Activated T-cell treated with anti-CD3 and anti-CD28 coated beads, Interleukin-2, amount 50 U/mL, for 24 hours (primary cell): ENCODE data around the gene TNFRSF18.

Source experiments
- DNase-seq: peaks from one replicate; pipeline ENCODE4 v3.0.0-alpha.2; 2020
- H3K27ac Mint-ChIP-seq: 2 replicates; pipeline ENCODE4 v1.8.0; 2020; ENCODE audit warnings: mild to moderate bottlenecking, mixed read lengths
- H3K27me3 Mint-ChIP-seq: 2 replicates; pipeline ENCODE4 v1.8.0; 2020; ENCODE audit warnings: mixed read lengths
- H3K36me3 Mint-ChIP-seq: 2 replicates; pipeline ENCODE4 v1.8.0; 2020; ENCODE audit warnings: low read depth, mixed read lengths
- H3K4me1 Mint-ChIP-seq: 2 replicates; pipeline ENCODE4 v1.8.0; 2020; ENCODE audit warnings: low read depth, mixed read lengths
- H3K4me3 Mint-ChIP-seq: 2 replicates; pipeline ENCODE4 v1.8.0; 2020; ENCODE audit warnings: mild to moderate bottlenecking, moderate library complexity, mixed read lengths
- H3K9me3 Mint-ChIP-seq: 2 replicates; pipeline ENCODE4 v1.8.0; 2020; ENCODE audit warnings: mixed read lengths

Gene TNFRSF18

DNA sequence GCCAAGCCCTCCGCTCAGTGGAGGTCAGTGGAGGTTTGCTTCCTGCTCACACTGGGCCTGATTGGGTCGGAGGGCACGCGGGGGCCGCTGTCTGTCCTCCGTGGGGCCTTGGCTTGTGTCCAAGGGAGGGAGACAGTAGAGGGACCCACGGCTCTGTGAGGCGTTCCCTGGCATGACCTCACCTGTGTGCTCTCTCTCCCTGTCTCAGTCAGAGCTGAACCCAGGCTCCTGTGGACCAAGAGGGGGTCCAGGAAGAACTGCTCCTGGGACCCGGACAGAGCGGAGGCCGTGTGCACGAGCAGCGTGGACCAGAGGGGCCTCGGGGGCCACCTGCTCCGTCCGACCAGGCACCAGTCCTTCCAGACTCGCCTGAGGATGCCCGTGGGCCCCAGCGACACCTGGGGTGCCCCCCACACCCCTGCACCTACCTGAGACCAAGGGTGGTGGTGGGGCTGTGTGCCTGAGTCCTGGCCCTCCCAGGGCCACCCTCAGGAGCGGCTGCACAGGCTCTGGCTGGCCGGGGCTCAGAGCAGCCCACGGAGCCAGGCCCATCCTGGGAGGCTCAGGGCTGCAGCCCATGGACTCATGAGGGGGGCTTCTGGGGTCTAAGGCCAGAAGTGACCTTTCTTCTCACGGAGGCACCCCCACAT, 46.0 kb downstream of the TNFRSF18 start:
- H3K27ac Mint-ChIP-seq = no peak overlapping the region
- no peaks in the 10 kb centered on the region for H3K4me1 Mint-ChIP-seq
- H3K36me3 Mint-ChIP-seq = no peaks in the 10 kb centered on the region
- H3K27me3 Mint-ChIP-seq = no peaks in the 10 kb centered on the region
- no peak for DNase-seq
- H3K4me3 Mint-ChIP-seq = no peak overlapping the region
- H3K9me3 Mint-ChIP-seq = peaks cover 1% of the 10 kb centered on the region

- H3K4me3 Mint-ChIP-seq = peak overlapping the region; percentile 72
- no peaks in the 10 kb centered on the region for H3K36me3 Mint-ChIP-seq
- no peaks in the 10 kb centered on the region for H3K4me1 Mint-ChIP-seq
- H3K9me3 Mint-ChIP-seq = peaks cover 10% of the 10 kb centered on the region
- peak; percentile 70 for DNase-seq
- no peaks in the 10 kb centered on the region for H3K27me3 Mint-ChIP-seq
- no peak overlapping the region for H3K27ac Mint-ChIP-seq
These were observed 48.3 kb downstream of the TNFRSF18 start for GRCh38 chr1:1157914-1158710.

- peak; percentile 81 for DNase-seq
- H3K9me3 Mint-ChIP-seq = peaks cover 16% of the 10 kb centered on the region
These were observed 48.9 kb downstream of the TNFRSF18 start for GRCh38 chr1:1157426-1157913.

DNA sequence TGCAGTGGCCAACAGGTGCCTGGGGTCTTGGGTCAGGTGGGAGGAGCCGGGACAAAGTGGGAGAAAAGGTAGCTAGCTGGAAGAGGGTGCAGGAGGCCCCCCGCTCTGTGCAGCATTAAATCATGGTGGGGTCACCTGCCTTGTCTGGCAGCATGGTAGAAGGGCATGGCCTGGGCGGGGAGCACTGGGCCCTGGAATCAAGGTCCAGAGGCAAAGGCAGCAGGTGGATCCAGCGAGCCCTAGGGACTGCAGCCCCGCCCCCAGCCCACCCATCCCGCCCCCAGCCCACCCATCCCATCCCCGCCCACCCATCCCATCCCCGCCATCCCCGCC, 49.4 kb downstream of the TNFRSF18 start:
- H3K36me3 Mint-ChIP-seq = no peaks in the 10 kb centered on the region
- DNase-seq = no peak
- peak overlapping the region; percentile 29 for H3K4me3 Mint-ChIP-seq
- H3K27me3 Mint-ChIP-seq = no peaks in the 10 kb centered on the region
- no peak overlapping the region for H3K27ac Mint-ChIP-seq
- no peaks in the 10 kb centered on the region for H3K4me1 Mint-ChIP-seq
- H3K9me3 Mint-ChIP-seq = peaks cover 21% of the 10 kb centered on the region

More at GRCh38 chr1:1157426-1157913, 48.9 kb downstream of the TNFRSF18 start:
- H3K27ac Mint-ChIP-seq = peak overlapping the region; percentile 50
- no peaks in the 10 kb centered on the region for H3K36me3 Mint-ChIP-seq
- H3K4me1 Mint-ChIP-seq = no peaks in the 10 kb centered on the region
- no peaks in the 10 kb centered on the region for H3K27me3 Mint-ChIP-seq
- peak overlapping the region; percentile 72 for H3K4me3 Mint-ChIP-seq

GRCh38 chr1:1156140-1157032, 50.0 kb downstream of the TNFRSF18 start:
- Mint-ChIP-seq H3K36me3 (no peaks in the 10 kb centered on the region), H3K4me1 (no peaks in the 10 kb centered on the region), H3K9me3 (peaks cover 21% of the 10 kb centered on the region), H3K27ac (no peak overlapping the region), H3K4me3 (peak overlapping the region; percentile 41), H3K27me3 (no peaks in the 10 kb centered on the region)
- DNase-seq = no peak

DNA sequence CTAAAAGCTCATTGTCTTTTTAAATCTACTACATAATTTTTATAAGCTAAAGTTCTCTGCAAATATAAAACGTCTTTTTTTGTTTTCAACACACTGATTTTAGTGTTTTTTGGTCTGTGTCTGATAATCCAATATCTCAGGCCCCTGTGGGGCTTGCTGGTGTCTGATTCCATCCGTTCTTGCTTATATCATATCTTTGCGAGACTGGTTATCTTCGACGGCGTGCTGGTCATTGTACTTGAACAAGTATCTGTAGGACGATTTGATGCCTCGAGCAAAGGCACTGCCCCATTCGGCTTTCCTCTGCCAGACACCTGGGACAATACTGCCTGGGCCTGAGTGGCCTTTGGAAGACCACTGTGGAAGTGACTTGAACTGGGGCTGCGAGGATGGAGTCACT, 51.1 kb downstream of the TNFRSF18 start:
- Mint-ChIP-seq H3K27ac (no peak overlapping the region), H3K4me1 (no peaks in the 10 kb centered on the region), H3K4me3 (no peak overlapping the region), H3K9me3 (peaks cover 21% of the 10 kb centered on the region), H3K36me3 (no peaks in the 10 kb centered on the region), H3K27me3 (no peaks in the 10 kb centered on the region)
- DNase-seq = no peak

- H3K27ac Mint-ChIP-seq = peak overlapping the region; percentile 68
- H3K9me3 Mint-ChIP-seq = peaks cover 21% of the 10 kb centered on the region
- no peaks in the 10 kb centered on the region for H3K4me1 Mint-ChIP-seq
- H3K4me3 Mint-ChIP-seq = no peak overlapping the region
- DNase-seq = no peak
- no peaks in the 10 kb centered on the region for H3K36me3 Mint-ChIP-seq
- H3K27me3 Mint-ChIP-seq = no peaks in the 10 kb centered on the region
These were observed 52.5 kb downstream of the TNFRSF18 start for GRCh38 chr1:1153874-1154273.
